IMR-90 (cell line): ENCODE results near the gene PLBD2. TPM values are rescaled to one million over a fixed set of nuclear protein-coding genes. Genes with fewer than 3 reads are reported as not detected.
"Not testable (repeated sequence)": the region's sequence is repeated elsewhere in the genome, so short reads cannot be mapped to it uniquely, and the experiment has no call there.

Experiments used
- ATAC-seq: fragments of 200-7000 bp; cut with Tn5 transposase; 2 replicates; pipeline ENCODE4 v1.9.1; 2020; ENCODE audit warnings: low read depth, mild to moderate bottlenecking, moderate library complexity
- BruUV-seq: library from RNA; stranded (reverse); fragments of 400-500 nt; replicated peaks from 2 replicates; lab custom pipeline; 2021; lab: Mats Ljungman, UMichigan
- CTCF ChIA-PET: fragments of 300-600 bp; formaldehyde crosslinking; extraction: SDS; loops from one replicate; lab custom pipeline; 2021; ENCODE audit warnings: antibody characterized with exemption; lab: Yijun Ruan, JAX
- POLR2A ChIA-PET: fragments of 300-600 bp; sonication (Branson Sonifier 250); formaldehyde crosslinking; loops from one replicate; lab custom pipeline; 2022; ENCODE audit warnings: antibody characterized with exemption; ENCODE audit not compliant: unreplicated experiment; lab: Charles Lee
- DNase-seq: peaks from one replicate; pipeline ENCODE4 v3.0.0; 2013
- H2AFZ ChIP-seq: replicated peaks from 2 replicates; pipeline ENCODE3; 2013; ENCODE audit warnings: low read length, mild to moderate bottlenecking; ENCODE audit not compliant: poor library complexity
- H2AK5ac ChIP-seq: 2 replicates; pipeline ENCODE4 v1.6.1; 2013; ENCODE audit warnings: low read depth, low read length, inconsistent platforms
- H2AK9ac ChIP-seq: replicated peaks from 2 replicates; pipeline ENCODE3; 2013; ENCODE audit warnings: mild to moderate bottlenecking, low read depth, low read length, moderate library complexity; ENCODE audit not compliant: poor library complexity
- H2BK120ac ChIP-seq: 2 replicates; pipeline ENCODE4 v1.6.1; 2013; ENCODE audit warnings: low read depth, low read length, inconsistent platforms
- H2BK15ac ChIP-seq: 3 replicates; pipeline ENCODE4 v1.6.1; 2013; ENCODE audit warnings: low read depth, low read length, inconsistent platforms
- H2BK20ac ChIP-seq: 2 replicates; pipeline ENCODE4 v1.6.1; 2013; ENCODE audit warnings: low read depth, mild to moderate bottlenecking, inconsistent platforms, low read length, moderate library complexity
- H2BK5ac ChIP-seq: 2 replicates; pipeline ENCODE4 v1.6.1; 2013; ENCODE audit warnings: mild to moderate bottlenecking, low read depth, low read length, inconsistent platforms; ENCODE audit not compliant: poor library complexity, severe bottlenecking
- H3K14ac ChIP-seq: replicated peaks from 2 replicates; pipeline ENCODE4 v1.6.1; 2013; ENCODE audit warnings: low read depth, low read length, inconsistent platforms
- H3K18ac ChIP-seq: 2 replicates; pipeline ENCODE4 v1.6.1; 2013; ENCODE audit warnings: low read depth, low read length, control low read depth
- H3K23ac ChIP-seq: 2 replicates; pipeline ENCODE4 v1.6.1; 2013; ENCODE audit warnings: low read depth, low read length, inconsistent platforms
- H3K27ac ChIP-seq: 2 replicates; pipeline ENCODE4 v1.5.1; 2013; ENCODE audit warnings: mild to moderate bottlenecking, control low read depth, low read length; ENCODE audit not compliant: insufficient read depth
- H3K27me3 ChIP-seq: 2 replicates; pipeline ENCODE4 v1.6.1; 2013; ENCODE audit warnings: low read length; ENCODE audit not compliant: control insufficient read depth, insufficient read depth
- H3K36me3 ChIP-seq: 2 replicates; pipeline ENCODE4 v1.6.1; 2013; ENCODE audit warnings: low read length, mixed read lengths; ENCODE audit not compliant: control insufficient read depth, insufficient read depth
- H3K4ac ChIP-seq: 2 replicates; pipeline ENCODE4 v1.6.1; 2013; ENCODE audit warnings: low read depth, low read length, inconsistent platforms
- H3K4me1 ChIP-seq: 2 replicates; pipeline ENCODE4 v1.6.1; 2013; ENCODE audit warnings: low read length, mixed read lengths; ENCODE audit not compliant: control insufficient read depth, insufficient read depth
- H3K4me2 ChIP-seq: 2 replicates; pipeline ENCODE4 v1.6.1; 2013; ENCODE audit warnings: low read depth, mild to moderate bottlenecking, control low read depth, low read length, moderate library complexity
- H3K4me3 ChIP-seq: 2 replicates; pipeline ENCODE4 v1.5.1; 2013; ENCODE audit warnings: low read depth, mild to moderate bottlenecking, control low read depth, low read length, moderate library complexity; ENCODE audit not compliant: insufficient read depth
- H3K56ac ChIP-seq: 2 replicates; pipeline ENCODE4 v1.6.1; 2013; ENCODE audit warnings: low read length, inconsistent platforms; ENCODE audit not compliant: insufficient read depth; ENCODE audit errors: extremely low read depth
- H3K79me1 ChIP-seq, 2 experiments: 2 replicates each; pipeline ENCODE4 v1.6.1; 2013; ENCODE audit warnings: low read length in 2 of 2, inconsistent platforms in 1 of 2, low read depth in 1 of 2
- H3K9ac ChIP-seq: 2 replicates; pipeline ENCODE4 v1.6.1; 2013; ENCODE audit warnings: low read depth, low read length, control low read depth
- H3K9me1 ChIP-seq: 2 replicates; pipeline ENCODE4 v1.6.1; 2013; ENCODE audit warnings: low read length, inconsistent platforms; ENCODE audit not compliant: insufficient read depth
- H3K9me3 ChIP-seq: 2 replicates; pipeline ENCODE4 v1.6.1; 2013; ENCODE audit warnings: low read length; ENCODE audit not compliant: control insufficient read depth, insufficient read depth
- H4K20me1 ChIP-seq: 2 replicates; pipeline ENCODE4 v1.6.1; 2013; ENCODE audit warnings: low read length, inconsistent platforms; ENCODE audit not compliant: insufficient read depth
- H4K5ac ChIP-seq: 2 replicates; pipeline ENCODE4 v1.6.1; 2013; ENCODE audit warnings: mild to moderate bottlenecking, low read depth, low read length, control low read depth
- H4K8ac ChIP-seq, 2 experiments: 2 replicates each; pipeline ENCODE4 v1.6.1; 2013; ENCODE audit warnings: low read depth in 2 of 2, low read length in 2 of 2, control low read depth in 1 of 2, inconsistent platforms in 1 of 2
- H4K91ac ChIP-seq: 2 replicates; pipeline ENCODE4 v1.6.1; 2013; ENCODE audit warnings: low read depth, low read length, inconsistent platforms; ENCODE audit not compliant: insufficient read depth
- WGBS, 2 experiments: methylation state at CpG; one replicate each; pipeline versions ENCODE4 v1.1.5 to v1.1.7; 2013; ENCODE audit warnings: missing lambda C conversion rate in 2 of 2; ENCODE audit not compliant: insufficient read length in 1 of 2; ENCODE audit errors: extremely low coverage in 2 of 2; 5-methylcytosine and 5-hydroxymethylcytosine counted together
- dilution Hi-C: fragments of 300-500 bp; cut with HindIII; formaldehyde crosslinking; loops from one replicate; pipeline ENCODE4 v1.14.3; 2018; ENCODE audit warnings: low sequenced_read_pairs; ENCODE audit not compliant: unreplicated experiment
- in situ Hi-C: fragments of 300-500 bp; cut with MboI; formaldehyde crosslinking; loops from 3 replicates; pipeline ENCODE4 v1.14.3; 2019; ENCODE audit warnings: low sequenced_read_pairs, inconsistent platforms, mixed read lengths
- intact Hi-C: fragments of 100-400 bp; cut with micrococcal nuclease; formaldehyde crosslinking; loops from 2 replicates; pipeline ENCODE4 v1.10.0; 2022
- polyA plus RNA-seq, 3 experiments: library from polyadenylated mRNA; depleted of rRNA; stranded (reverse); fragments of >200 nt; gene quantifications; 2 replicates each; pipeline ENCODE4 v1.2.3, GENCODE V29; 2012; ENCODE audit warnings: low replicate concordance in 1 of 3
- total RNA-seq: library from RNA; depleted of rRNA; stranded (reverse); fragments of >200 nt; gene quantifications from 2 replicates; pipeline ENCODE4 v1.2.3, GENCODE V29; 2012

The PLBD2 gene
- total and polyA plus RNA-seq, 2 of the 4 experiments (the other 2 are of a cell fraction): 7.3 to 44.5 TPM

DNA sequence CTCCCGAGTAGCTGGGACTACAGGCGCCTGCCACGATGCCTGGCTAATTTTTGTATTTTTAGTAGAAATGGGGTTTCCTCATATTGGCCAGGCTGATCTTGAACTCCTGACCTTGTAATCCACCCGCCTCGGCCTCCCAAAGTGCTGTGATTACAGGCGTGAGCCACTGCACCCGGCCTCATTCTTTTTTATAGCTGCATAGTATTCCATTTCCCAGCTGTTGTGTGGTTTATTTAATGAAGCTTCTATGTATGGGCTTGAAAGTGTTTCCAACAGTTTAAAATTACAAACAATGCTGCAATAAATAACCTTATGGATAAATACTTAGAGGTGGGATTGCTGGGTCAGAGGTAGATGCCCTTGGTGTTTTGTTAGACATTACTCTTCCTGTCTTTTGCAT, 4.2 kb upstream of the PLBD2 start:
- H2AK5ac ChIP-seq, dilution Hi-C loops, H3K9ac ChIP-seq, H3K4me1 ChIP-seq, H4K5ac ChIP-seq, H3K23ac ChIP-seq, H3K9me1 ChIP-seq, H3K36me3 ChIP-seq, BruUV-seq, H2BK120ac ChIP-seq, CTCF ChIA-PET, H3K18ac ChIP-seq, in situ Hi-C loops, POLR2A ChIA-PET, H3K4ac ChIP-seq, H3K14ac ChIP-seq, DNase-seq, H3K27ac ChIP-seq, ATAC-seq, H2AK9ac ChIP-seq, H4K8ac ChIP-seq, H3K4me3 ChIP-seq, H4K20me1 ChIP-seq, H4K91ac ChIP-seq, H2BK20ac ChIP-seq, H2AFZ ChIP-seq, H3K9me3 ChIP-seq, H3K79me1 ChIP-seq, H3K56ac ChIP-seq, H2BK15ac ChIP-seq, H2BK5ac ChIP-seq, H3K4me2 ChIP-seq, H3K27me3 ChIP-seq: not testable (repeated sequence)
- intact Hi-C loops: loop anchor here (10.0 kb wide), 1 partner anchor 159 kb away; no protein-coding TSS in a partner anchor
- 90% methylated on average over 3 of the region's 7 CpGs; no CpG with 5 or more reads in 1 of the 2 experiments for WGBS, 2 experiments
